IMR-90 (cell line): Measurements from ENCODE around the gene PTPRO. TPM values are rescaled to one million over a fixed set of nuclear protein-coding genes. Genes with fewer than 3 reads are reported as not detected.

Experiments
- ATAC-seq: fragments of 200-7000 bp; cut with Tn5 transposase; 2 replicates; pipeline ENCODE4 v1.9.1; 2020; ENCODE audit warnings: low read depth, mild to moderate bottlenecking, moderate library complexity
- BruUV-seq: library from RNA; stranded (reverse); fragments of 400-500 nt; replicated peaks from 2 replicates; lab custom pipeline; 2021; lab: Mats Ljungman, UMichigan
- CTCF ChIA-PET: fragments of 300-600 bp; formaldehyde crosslinking; extraction: SDS; loops from one replicate; lab custom pipeline; 2021; ENCODE audit warnings: antibody characterized with exemption; lab: Yijun Ruan, JAX
- POLR2A ChIA-PET: fragments of 300-600 bp; sonication (Branson Sonifier 250); formaldehyde crosslinking; loops from one replicate; lab custom pipeline; 2022; ENCODE audit warnings: antibody characterized with exemption; ENCODE audit not compliant: unreplicated experiment; lab: Charles Lee
- DNase-seq: peaks from one replicate; pipeline ENCODE4 v3.0.0; 2013
- H2AFZ ChIP-seq: replicated peaks from 2 replicates; pipeline ENCODE3; 2013; ENCODE audit warnings: low read length, mild to moderate bottlenecking; ENCODE audit not compliant: poor library complexity
- H2AK5ac ChIP-seq: 2 replicates; pipeline ENCODE4 v1.6.1; 2013; ENCODE audit warnings: low read depth, low read length, inconsistent platforms
- H2AK9ac ChIP-seq: replicated peaks from 2 replicates; pipeline ENCODE3; 2013; ENCODE audit warnings: mild to moderate bottlenecking, low read depth, low read length, moderate library complexity; ENCODE audit not compliant: poor library complexity
- H2BK120ac ChIP-seq: 2 replicates; pipeline ENCODE4 v1.6.1; 2013; ENCODE audit warnings: low read depth, low read length, inconsistent platforms
- H2BK15ac ChIP-seq: 3 replicates; pipeline ENCODE4 v1.6.1; 2013; ENCODE audit warnings: low read depth, low read length, inconsistent platforms
- H2BK20ac ChIP-seq: 2 replicates; pipeline ENCODE4 v1.6.1; 2013; ENCODE audit warnings: low read depth, mild to moderate bottlenecking, inconsistent platforms, low read length, moderate library complexity
- H2BK5ac ChIP-seq: 2 replicates; pipeline ENCODE4 v1.6.1; 2013; ENCODE audit warnings: mild to moderate bottlenecking, low read depth, low read length, inconsistent platforms; ENCODE audit not compliant: poor library complexity, severe bottlenecking
- H3K14ac ChIP-seq: replicated peaks from 2 replicates; pipeline ENCODE4 v1.6.1; 2013; ENCODE audit warnings: low read depth, low read length, inconsistent platforms
- H3K18ac ChIP-seq: 2 replicates; pipeline ENCODE4 v1.6.1; 2013; ENCODE audit warnings: low read depth, low read length, control low read depth
- H3K23ac ChIP-seq: 2 replicates; pipeline ENCODE4 v1.6.1; 2013; ENCODE audit warnings: low read depth, low read length, inconsistent platforms
- H3K27ac ChIP-seq: 2 replicates; pipeline ENCODE4 v1.5.1; 2013; ENCODE audit warnings: mild to moderate bottlenecking, control low read depth, low read length; ENCODE audit not compliant: insufficient read depth
- H3K27me3 ChIP-seq: 2 replicates; pipeline ENCODE4 v1.6.1; 2013; ENCODE audit warnings: low read length; ENCODE audit not compliant: control insufficient read depth, insufficient read depth
- H3K36me3 ChIP-seq: 2 replicates; pipeline ENCODE4 v1.6.1; 2013; ENCODE audit warnings: low read length, mixed read lengths; ENCODE audit not compliant: control insufficient read depth, insufficient read depth
- H3K4ac ChIP-seq: 2 replicates; pipeline ENCODE4 v1.6.1; 2013; ENCODE audit warnings: low read depth, low read length, inconsistent platforms
- H3K4me1 ChIP-seq: 2 replicates; pipeline ENCODE4 v1.6.1; 2013; ENCODE audit warnings: low read length, mixed read lengths; ENCODE audit not compliant: control insufficient read depth, insufficient read depth
- H3K4me2 ChIP-seq: 2 replicates; pipeline ENCODE4 v1.6.1; 2013; ENCODE audit warnings: low read depth, mild to moderate bottlenecking, control low read depth, low read length, moderate library complexity
- H3K4me3 ChIP-seq: 2 replicates; pipeline ENCODE4 v1.5.1; 2013; ENCODE audit warnings: low read depth, mild to moderate bottlenecking, control low read depth, low read length, moderate library complexity; ENCODE audit not compliant: insufficient read depth
- H3K56ac ChIP-seq: 2 replicates; pipeline ENCODE4 v1.6.1; 2013; ENCODE audit warnings: low read length, inconsistent platforms; ENCODE audit not compliant: insufficient read depth; ENCODE audit errors: extremely low read depth
- H3K79me1 ChIP-seq, 2 experiments: 2 replicates each; pipeline ENCODE4 v1.6.1; 2013; ENCODE audit warnings: low read length in 2 of 2, inconsistent platforms in 1 of 2, low read depth in 1 of 2
- H3K9ac ChIP-seq: 2 replicates; pipeline ENCODE4 v1.6.1; 2013; ENCODE audit warnings: low read depth, low read length, control low read depth
- H3K9me1 ChIP-seq: 2 replicates; pipeline ENCODE4 v1.6.1; 2013; ENCODE audit warnings: low read length, inconsistent platforms; ENCODE audit not compliant: insufficient read depth
- H3K9me3 ChIP-seq: 2 replicates; pipeline ENCODE4 v1.6.1; 2013; ENCODE audit warnings: low read length; ENCODE audit not compliant: control insufficient read depth, insufficient read depth
- H4K20me1 ChIP-seq: 2 replicates; pipeline ENCODE4 v1.6.1; 2013; ENCODE audit warnings: low read length, inconsistent platforms; ENCODE audit not compliant: insufficient read depth
- H4K5ac ChIP-seq: 2 replicates; pipeline ENCODE4 v1.6.1; 2013; ENCODE audit warnings: mild to moderate bottlenecking, low read depth, low read length, control low read depth
- H4K8ac ChIP-seq, 2 experiments: 2 replicates each; pipeline ENCODE4 v1.6.1; 2013; ENCODE audit warnings: low read depth in 2 of 2, low read length in 2 of 2, control low read depth in 1 of 2, inconsistent platforms in 1 of 2
- H4K91ac ChIP-seq: 2 replicates; pipeline ENCODE4 v1.6.1; 2013; ENCODE audit warnings: low read depth, low read length, inconsistent platforms; ENCODE audit not compliant: insufficient read depth
- BHLHE40 ChIP-seq: fragments of 150-350 bp; IDR thresholded peaks from 2 replicates; pipeline ENCODE4 v1.6.1; 2016; ENCODE audit warnings: mild to moderate bottlenecking, low read depth, low read length
- CHD1 ChIP-seq: IDR thresholded peaks from 2 replicates; pipeline ENCODE4 v1.6.1; 2012; ENCODE audit warnings: low read depth, low read length, improper control_type of control experiment
- MAZ ChIP-seq: IDR thresholded peaks from 2 replicates; pipeline ENCODE4 v1.6.1; 2012; ENCODE audit warnings: low read depth, mild to moderate bottlenecking, low read length, improper control_type of control experiment, moderate library complexity, borderline replicate concordance
- MXI1 ChIP-seq: IDR thresholded peaks from 2 replicates; pipeline ENCODE4 v1.6.1; 2012; ENCODE audit warnings: low read depth, mild to moderate bottlenecking, low read length, moderate library complexity, borderline replicate concordance
- NFE2L2 ChIP-seq: fragments of 150-350 bp; IDR thresholded peaks from 2 replicates; pipeline ENCODE4 v1.6.1; 2016; ENCODE audit warnings: low read depth, mild to moderate bottlenecking, low read length
- POLR2A ChIP-seq: IDR thresholded peaks from 2 replicates; pipeline ENCODE4 v1.6.1; 2012; ENCODE audit warnings: mild to moderate bottlenecking, low read depth, low read length
- RAD21 ChIP-seq: IDR thresholded peaks from 2 replicates; pipeline ENCODE4 v1.6.1; 2012; ENCODE audit warnings: low read length, improper control_type of control experiment
- RFX5 ChIP-seq: IDR thresholded peaks from 2 replicates; pipeline ENCODE4 v1.8.0; 2012; ENCODE audit warnings: low read depth, mild to moderate bottlenecking, low read length, moderate library complexity
- WGBS, 2 experiments: methylation state at CpG; one replicate each; pipeline versions ENCODE4 v1.1.5 to v1.1.7; 2013; ENCODE audit warnings: missing lambda C conversion rate in 2 of 2; ENCODE audit not compliant: insufficient read length in 1 of 2; ENCODE audit errors: extremely low coverage in 2 of 2; 5-methylcytosine and 5-hydroxymethylcytosine counted together
- dilution Hi-C: fragments of 300-500 bp; cut with HindIII; formaldehyde crosslinking; loops from one replicate; pipeline ENCODE4 v1.14.3; 2018; ENCODE audit warnings: low sequenced_read_pairs; ENCODE audit not compliant: unreplicated experiment
- in situ Hi-C: fragments of 300-500 bp; cut with MboI; formaldehyde crosslinking; loops from 3 replicates; pipeline ENCODE4 v1.14.3; 2019; ENCODE audit warnings: low sequenced_read_pairs, inconsistent platforms, mixed read lengths
- intact Hi-C: fragments of 100-400 bp; cut with micrococcal nuclease; formaldehyde crosslinking; loops from 2 replicates; pipeline ENCODE4 v1.10.0; 2022
- polyA plus RNA-seq, 3 experiments: library from polyadenylated mRNA; depleted of rRNA; stranded (reverse); fragments of >200 nt; gene quantifications; 2 replicates each; pipeline ENCODE4 v1.2.3, GENCODE V29; 2012; ENCODE audit warnings: low replicate concordance in 1 of 3
- total RNA-seq: library from RNA; depleted of rRNA; stranded (reverse); fragments of >200 nt; gene quantifications from 2 replicates; pipeline ENCODE4 v1.2.3, GENCODE V29; 2012
- TF ChIP-seq, protein P1 (sequence below): conservative IDR thresholded peaks from 2 replicates; pipeline ENCODE4 v1.5.1; 2012; ENCODE audit warnings: mild to moderate bottlenecking, low read depth, low read length, improper control_type of control experiment

Gene PTPRO
- total and polyA plus RNA-seq, 2 of the 4 experiments (the other 2 are of a cell fraction): 0.03 to 0.18 TPM

DNA sequence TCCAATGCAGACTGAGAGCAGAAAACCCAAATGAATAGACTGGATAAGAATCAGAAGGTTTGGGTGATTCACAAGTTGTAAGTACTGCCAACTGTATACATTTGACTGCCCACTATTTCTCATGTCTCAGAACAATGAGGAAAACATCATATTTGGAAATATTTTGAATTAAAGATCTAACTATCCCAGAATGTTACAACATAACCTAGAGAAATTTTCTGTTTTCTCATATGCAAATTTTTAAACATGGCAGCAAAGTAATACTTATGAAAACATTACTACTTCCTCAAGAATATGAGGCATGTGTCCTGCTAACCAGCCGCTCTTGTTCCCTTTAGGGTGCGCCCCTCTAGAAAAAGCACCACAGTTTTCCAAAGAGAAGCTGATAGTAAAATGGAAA lies 179.9 kb downstream of the PTPRO start:
- BruUV-seq: no TSS peak

More for the DNA sequence above, 179.9 kb downstream of the PTPRO start:
- Histone ChIP-seq H3K36me3 (no peaks in the 10 kb centered on the region), H4K5ac (no peak overlapping the region), H2AFZ (no peak overlapping the region), H4K20me1 (no peaks in the 10 kb centered on the region), H2BK15ac (no peak overlapping the region), H3K18ac (no peak overlapping the region), H3K9me1 (no peaks in the 10 kb centered on the region), H3K9ac (no peak overlapping the region), H2BK20ac (no peak overlapping the region), H3K4me2 (no peak overlapping the region), H3K14ac (no peak overlapping the region), H3K79me1 (no peaks in the 10 kb centered on the region), H3K56ac (no peak overlapping the region), H3K27me3 (peaks cover 3% of the 10 kb centered on the region; the same call in 1 of the 2 replicates), H3K4me1 (peaks cover 2% of the 10 kb centered on the region; the same call in 1 of the 2 replicates), H3K4me3 (no peak overlapping the region), H2AK5ac (no peak overlapping the region), H2BK120ac (no peak overlapping the region), H4K91ac (no peak overlapping the region), H3K9me3 (no peaks in the 10 kb centered on the region), H3K23ac (no peak overlapping the region), H2AK9ac (no peak overlapping the region), H4K8ac (no peak overlapping the region), H3K4ac (no peak overlapping the region), H2BK5ac (no peak overlapping the region), H3K27ac (no peak overlapping the region)
- DNase-seq: no peak
- dilution Hi-C loops: no loop called here
- in situ Hi-C loops: no loop called here
- intact Hi-C loops: no loop called here
- POLR2A ChIA-PET: no interaction called here
- TF ChIP-seq POLR2A (no peak), MXI1 (no peak), NFE2L2 (no peak), MAZ (no peak), RAD21 (no peak), RFX5 (no peak), CHD1 (no peak), BHLHE40 (no peak)
- TF ChIP-seq, protein P1, sequence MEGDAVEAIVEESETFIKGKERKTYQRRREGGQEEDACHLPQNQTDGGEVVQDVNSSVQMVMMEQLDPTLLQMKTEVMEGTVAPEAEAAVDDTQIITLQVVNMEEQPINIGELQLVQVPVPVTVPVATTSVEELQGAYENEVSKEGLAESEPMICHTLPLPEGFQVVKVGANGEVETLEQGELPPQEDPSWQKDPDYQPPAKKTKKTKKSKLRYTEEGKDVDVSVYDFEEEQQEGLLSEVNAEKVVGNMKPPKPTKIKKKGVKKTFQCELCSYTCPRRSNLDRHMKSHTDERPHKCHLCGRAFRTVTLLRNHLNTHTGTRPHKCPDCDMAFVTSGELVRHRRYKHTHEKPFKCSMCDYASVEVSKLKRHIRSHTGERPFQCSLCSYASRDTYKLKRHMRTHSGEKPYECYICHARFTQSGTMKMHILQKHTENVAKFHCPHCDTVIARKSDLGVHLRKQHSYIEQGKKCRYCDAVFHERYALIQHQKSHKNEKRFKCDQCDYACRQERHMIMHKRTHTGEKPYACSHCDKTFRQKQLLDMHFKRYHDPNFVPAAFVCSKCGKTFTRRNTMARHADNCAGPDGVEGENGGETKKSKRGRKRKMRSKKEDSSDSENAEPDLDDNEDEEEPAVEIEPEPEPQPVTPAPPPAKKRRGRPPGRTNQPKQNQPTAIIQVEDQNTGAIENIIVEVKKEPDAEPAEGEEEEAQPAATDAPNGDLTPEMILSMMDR: no peak
- ATAC-seq: no peak
- CTCF ChIA-PET: no interaction called here
- WGBS, 2 experiments: no CpG with 5 or more reads among the region's 2 CpGs
